NCI-H345 treated with DMSO at 0.1 percent for 48 hours (cell line): ENCODE data around the gene AKAP17A.
"Not testable (repeated sequence)": the region's sequence is repeated elsewhere in the genome, so short reads cannot be mapped to it uniquely, and the experiment has no call there.

Experiments used
- DNase-seq: peaks from one replicate; lab custom pipeline; 2025; ENCODE audit not compliant: unreplicated experiment; lab: John Stamatoyannopoulos, UW

AKAP17A gene

DNA sequence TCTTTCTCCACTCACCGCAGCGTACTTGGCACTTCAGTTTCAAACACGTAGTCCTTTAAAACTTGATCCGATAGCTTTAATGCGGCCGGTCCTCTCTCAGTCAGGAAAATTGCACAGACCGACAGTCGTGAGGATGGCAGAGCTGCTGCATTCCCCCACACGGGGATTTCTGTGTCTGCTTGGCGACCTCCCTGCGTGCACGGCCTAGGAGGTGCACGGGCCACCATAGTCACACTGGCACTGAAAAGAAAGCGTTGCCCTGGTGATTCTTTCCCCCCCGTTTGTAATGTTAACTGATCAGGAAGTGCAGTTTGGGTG is 10.3 kb downstream of the AKAP17A start:
- DNase-seq = no peak

DNA sequence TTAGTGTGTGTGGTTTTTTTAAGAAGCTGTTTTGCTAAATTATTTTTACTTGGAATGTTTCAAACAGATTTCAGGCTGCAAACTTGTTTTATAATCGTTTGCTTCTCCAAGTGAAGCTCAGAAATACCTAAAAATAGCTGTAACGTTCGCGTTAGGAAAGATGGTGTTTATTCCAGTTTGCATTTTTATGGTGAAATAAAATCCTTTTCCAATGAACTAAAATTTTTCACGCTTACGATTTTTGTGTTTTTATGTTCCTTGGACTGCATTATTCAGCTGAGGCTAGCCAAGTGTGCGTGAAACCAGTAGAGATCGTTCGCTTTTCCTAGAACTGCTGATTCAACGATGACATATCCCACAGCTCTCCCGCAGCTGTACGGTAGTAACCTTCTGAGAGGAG is 10.9 kb downstream of the AKAP17A start:
- no peak for DNase-seq

DNA sequence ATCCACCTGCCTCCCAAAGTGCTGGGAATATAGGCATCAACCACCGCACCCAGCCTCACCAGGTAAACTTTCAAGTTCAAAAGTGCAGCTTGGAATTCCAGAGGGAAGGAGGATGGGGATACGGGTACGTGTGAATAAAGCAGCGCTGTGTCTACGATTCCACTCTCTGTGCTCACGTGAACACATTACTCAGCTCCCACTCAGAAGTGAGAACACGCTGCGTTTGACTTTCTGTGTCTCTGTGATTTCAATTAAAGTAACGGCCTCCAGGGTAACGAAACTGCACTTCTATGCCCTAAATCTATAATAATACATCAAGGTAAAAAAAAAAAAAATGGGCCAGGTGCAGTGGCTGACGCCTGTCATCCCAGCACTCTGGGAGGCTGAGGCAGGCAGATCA is 15.1 kb downstream of the AKAP17A start:
- no peak for DNase-seq

DNA sequence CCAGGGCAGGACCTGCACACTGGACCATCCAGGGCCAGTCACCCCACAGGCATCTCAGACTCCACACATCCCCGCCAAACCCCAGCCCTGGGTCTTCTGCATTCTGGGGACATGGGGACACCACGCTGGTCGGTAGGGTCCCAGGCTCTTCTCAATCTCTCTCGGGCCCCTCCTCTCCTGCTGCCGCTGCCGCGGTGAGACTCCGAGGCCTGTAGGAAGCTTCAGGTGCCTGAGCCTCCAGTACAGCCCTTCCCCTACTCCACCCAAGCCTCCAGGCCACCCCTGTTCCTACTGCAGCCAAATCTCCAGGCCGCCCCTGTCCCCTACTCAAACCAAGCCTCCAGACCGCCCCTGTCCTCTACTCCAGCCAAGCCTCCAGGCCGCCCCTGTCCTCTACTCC is 17.9 kb downstream of the AKAP17A start:
- DNase-seq = no peak

DNA sequence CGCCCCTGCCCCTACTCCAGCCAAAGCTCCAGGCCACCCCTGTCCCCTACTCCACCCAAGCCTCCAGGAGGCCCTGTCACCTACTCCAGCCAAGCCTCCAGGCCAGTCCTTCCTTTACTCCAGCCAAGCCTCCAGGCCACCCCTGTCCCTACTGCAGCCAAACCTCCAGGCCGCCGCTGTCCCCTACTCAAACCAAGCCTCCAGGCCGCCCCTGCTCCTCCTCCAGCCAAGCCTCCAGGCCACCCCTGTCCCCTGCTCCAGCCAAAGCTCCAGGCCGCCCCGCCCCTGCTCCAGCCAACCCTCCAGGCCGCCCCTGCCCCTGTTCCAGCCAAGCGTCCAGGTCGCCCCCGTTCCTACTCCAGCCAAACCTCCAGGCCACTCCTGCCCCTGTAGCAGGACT is 18.4 kb downstream of the AKAP17A start:
- DNase-seq = no peak

DNA sequence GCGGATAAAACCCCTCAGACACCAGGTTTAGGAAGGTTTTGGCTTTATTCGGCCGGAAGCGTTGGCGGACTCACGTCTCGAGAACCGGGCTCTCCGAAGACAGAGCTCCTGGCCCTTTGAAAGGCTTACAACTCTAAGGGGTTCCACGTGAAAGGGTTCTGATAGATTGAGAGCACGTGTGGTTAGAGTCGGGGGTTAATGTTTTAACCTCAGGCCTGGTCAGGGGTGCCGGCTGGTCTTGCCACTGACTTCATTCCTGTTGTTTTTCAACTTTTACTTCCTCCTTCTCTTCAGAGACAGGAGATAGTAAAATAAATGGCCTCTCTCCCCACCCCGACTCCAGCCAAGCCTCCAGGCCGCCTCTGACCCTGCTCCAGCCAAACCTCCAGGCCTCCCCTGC is 18.8 kb downstream of the AKAP17A start:
- no peak for DNase-seq

DNA sequence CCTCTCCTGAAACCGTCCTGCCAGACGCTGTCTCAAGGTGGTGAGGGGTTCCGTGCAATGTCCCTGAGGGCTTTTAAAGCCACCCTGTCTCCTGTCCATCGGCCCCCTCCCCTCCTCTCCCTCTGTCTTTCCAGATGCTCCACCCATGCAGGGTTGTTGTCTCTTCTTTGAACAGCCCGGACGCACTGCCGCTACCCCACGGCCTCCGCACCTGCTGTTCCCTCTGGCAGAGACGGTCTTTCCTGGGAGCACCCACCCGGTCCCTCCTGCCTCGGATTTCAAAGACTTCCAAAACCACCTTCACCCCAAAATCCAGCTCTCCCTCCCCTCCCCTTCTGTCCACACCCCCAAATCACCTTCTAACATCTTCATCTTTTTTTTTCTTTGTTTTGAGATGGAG is 19.3 kb downstream of the AKAP17A start:
- DNase-seq = no peak

DNA sequence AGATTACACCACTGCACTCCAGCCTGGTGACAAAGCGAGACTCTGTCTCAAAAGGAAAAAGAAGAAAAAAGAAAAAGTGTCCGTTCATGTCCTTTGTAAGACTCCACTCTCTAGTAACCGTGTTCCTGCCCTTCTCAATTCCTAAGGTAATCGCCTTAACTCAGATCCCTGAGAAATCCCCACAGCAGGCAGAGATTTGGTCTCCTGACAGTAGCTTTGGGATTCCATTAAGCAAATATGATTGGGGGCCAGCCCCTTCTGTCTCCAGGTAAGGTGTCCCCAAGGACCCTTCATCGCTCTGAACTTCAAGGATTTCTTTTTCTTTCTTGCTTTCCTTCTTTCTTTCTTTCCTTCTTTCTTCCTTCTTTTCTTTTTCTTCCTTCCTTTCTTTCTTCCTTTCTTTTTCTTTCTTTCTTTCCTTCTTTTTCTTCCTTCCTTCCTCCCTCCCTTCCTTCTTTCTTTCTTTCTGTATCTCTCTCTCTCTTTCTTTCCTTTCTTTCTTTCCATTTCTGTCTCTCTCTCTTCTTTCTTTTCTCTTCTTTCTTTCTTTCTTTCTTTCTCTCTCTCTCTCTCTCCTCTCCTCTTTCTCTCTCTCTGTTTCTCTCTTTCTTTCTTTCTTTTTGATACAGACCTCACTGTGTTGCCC is 21.4 kb downstream of the AKAP17A start:
- no peak for DNase-seq

DNA sequence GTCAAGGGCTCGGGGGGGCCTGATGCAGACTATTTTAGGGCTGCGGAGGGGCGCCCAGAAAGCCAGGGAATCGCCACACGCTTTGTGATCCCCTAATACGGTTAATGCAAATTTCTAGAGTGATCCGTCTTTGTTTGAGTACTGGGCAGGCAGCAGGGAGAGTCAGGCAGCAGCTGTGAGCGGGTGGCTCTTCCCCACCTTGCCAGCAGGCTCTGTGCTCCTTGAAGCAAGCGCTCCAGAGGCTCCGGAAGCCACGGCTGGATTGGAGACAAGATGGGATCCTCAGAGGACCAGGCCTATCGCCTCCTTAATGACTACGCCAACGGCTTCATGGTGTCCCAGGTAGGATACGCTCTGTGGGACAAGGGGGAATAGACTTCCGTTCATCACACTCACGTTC is 23.5 kb downstream of the AKAP17A start, which contains the start of gene ASMT:
Gene ASMT (plus strand): TSS at position 133 of the 400 bp plus-strand sequence. CDS start 141 bp downstream, at position 274.
- DNase-seq = no peak

DNA sequence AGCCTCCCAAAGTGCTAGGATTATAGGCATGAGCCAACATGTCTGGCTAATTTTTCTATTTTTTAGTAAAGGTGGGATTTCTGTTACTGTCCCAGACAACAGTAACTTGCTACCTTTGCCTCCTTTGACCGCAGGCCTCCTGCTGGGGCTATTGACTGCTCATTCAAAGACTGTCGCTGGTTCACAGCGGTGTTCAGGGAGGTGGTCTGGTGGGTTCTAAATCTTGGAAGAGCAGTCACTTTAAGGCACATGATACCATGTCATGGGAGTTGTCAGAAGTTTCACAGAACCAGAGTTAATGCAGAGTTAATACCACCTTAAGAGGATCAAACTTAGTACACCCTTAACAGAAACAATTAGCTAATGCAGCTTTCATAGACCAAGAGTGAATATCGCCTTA is 27.3 kb downstream of the AKAP17A start:
- DNase-seq = no peak

DNA sequence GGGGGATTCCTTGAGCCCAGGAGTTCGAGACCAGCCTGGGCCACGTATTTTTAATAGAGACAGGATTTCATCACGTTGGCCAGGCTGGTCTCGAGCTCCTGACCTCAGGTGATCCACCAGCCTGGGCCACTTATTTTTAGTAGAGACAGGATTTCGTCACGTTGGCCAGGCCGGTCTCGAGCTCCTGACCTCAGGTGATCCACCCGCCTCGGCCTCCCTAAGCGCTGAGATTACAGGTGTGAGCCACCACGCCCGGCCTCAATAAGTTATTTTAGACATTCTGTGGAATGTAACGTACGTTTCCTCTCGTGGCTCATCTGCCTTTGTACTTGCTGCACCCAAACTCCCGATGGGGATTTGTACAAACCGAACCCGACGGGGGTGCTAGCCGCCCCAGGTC is 32.3 kb downstream of the AKAP17A start:
- no peak for DNase-seq

DNA sequence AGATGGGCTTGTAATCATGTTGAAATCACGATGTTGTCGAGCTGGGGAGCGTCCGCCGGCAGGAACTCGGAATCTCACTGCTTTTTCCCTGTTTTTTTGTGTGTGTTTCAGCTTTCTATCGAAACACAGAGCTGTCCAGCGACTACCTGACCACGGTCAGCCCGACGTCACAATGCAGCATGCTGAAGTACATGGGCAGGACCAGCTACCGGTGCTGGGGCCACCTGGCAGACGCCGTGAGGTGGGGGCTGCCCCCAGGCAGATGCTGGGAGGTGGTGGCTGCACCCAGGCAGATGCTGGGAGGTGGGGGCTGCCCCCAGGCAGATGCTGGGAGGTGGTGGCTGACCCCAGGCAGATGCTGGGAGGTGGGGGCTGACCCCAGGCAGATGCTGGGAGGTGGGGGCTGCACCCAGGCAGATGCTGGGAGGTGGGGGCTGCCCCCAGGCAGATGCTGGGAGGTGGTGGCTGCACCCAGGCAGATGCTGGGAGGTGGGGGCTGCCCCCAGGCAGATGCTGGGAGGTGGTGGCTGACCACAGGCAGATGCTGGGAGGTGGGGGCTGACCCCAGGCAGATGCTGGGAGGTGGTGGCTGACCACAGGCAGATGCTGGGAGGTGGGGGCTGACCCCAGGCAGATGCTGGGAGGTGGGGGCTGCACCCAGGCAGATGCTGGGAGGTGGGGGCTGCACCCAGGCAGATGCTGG is 32.9 kb downstream of the AKAP17A start:
- DNase-seq = not testable (repeated sequence)

DNA sequence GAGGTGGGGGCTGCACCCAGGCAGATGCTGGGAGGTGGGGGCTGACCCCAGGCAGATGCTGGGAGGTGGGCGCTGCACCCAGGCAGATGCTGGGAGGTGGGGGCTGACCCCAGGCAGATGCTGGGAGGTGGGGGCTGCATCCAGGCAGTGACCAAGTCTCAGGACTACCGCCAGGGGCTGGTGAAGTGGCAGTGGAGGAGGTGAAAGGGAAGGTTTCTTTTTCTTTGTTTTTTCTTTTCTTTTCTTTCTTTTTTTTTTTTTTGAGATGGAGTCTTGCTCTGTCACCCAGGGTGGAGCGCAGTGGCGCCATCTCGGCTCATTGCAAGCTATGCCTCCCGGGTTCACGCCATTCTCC is 33.4 kb downstream of the AKAP17A start:
- not testable (repeated sequence) for DNase-seq

DNA sequence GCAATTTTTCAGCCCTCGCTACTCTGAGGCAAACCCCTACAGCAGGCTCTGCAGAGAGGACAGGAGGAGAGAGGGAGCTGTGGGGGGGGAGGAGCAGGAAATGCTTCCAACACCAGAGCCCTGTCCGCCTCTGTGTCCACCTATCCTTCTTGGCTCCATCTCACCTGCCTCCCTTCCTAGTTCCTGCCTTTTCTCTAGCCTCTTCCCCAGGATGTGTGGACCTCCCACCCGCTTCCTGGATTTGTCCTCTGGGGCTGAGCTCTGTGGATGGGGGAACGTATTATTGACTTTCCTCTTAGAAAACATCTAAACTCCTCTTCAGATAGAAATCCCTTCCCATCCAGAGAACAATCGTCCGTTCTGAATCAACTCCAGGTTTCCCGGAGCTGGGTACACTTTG is 37.8 kb downstream of the AKAP17A start:
- no peak for DNase-seq

DNA sequence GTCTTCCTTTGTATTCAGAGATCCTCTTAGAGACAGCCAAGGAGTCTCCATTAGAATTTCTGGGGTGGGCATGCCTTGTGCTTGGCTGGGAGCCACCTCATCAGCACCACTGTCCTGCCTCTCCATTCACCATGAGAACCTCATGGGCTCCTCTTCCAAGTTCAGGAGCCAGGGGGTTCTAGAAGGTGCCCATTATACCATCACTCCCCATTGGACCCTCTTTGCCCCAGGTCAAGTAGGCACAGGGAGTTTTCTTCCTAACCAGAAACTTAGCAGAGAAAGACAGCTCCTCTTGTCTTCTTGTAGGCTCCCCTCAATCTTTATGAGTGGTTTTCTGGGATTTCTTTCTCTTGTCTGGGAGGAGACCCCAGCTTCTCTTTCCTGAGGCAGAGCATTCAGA is 54.6 kb downstream of the AKAP17A start:
- DNase-seq = no peak

DNA sequence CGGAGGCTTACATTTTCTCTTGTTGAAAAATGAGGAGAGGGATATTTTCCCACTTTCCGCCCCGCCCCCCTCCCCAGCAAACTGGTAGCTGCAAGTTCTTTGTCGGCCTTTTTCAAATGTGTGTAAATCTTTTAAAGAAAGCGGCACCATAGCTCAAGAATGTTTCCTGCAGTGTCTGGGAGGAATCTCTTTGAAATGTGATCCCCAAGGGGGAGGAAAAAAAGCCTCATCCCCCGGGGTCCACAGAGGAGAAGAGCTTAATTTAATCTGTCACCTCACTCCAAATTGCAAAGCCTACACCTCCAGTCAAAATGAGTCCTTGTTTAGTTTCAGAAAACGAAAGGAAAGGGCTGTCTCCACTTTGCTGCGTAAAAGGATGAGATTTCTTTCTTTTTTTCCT is 58.2 kb downstream of the AKAP17A start:
- no peak for DNase-seq
